GM10248 (cell line): ENCODE measurements around the gene INS.

Source experiments
- CTCF ChIA-PET: fragments of 300-600 bp; sonication (Branson Sonifier 250); formaldehyde crosslinking; extraction: SDS; loops from one replicate; lab custom pipeline; 2021; ENCODE audit warnings: antibody characterized with exemption; lab: Yijun Ruan, JAX
- POLR2A ChIA-PET: fragments of 350-650 bp; sonication (Branson Sonifier 250); formaldehyde crosslinking; extraction: SDS; loops from one replicate; lab custom pipeline; 2020; ENCODE audit warnings: antibody characterized with exemption; lab: Yijun Ruan, JAX
- DNase-seq: peaks from one replicate; pipeline ENCODE4 v3.0.0; 2012; ENCODE audit errors: extremely low spot score
- TF ChIP-seq, protein P1 (sequence below): IDR thresholded peaks from 2 replicates; pipeline ENCODE4 v1.5.1; 2012; ENCODE audit warnings: mild to moderate bottlenecking, low read depth; ENCODE audit errors: extremely low read depth, missing control alignments, control extremely low read depth

The INS gene

GRCh38 chr11:2154195-2154585 is 6.8 kb downstream of the INS start:
- no peak for DNase-seq

GRCh38 chr11:2153581-2154194 is 7.3 kb downstream of the INS start:
- no peak for DNase-seq
- ChIA-PET POLR2A (no interaction called here), CTCF (interaction anchor here (0.9 to 17.4 kb wide), 15 partner anchors 9 to 499 kb away, joined by 3 to 561 read pairs (median 18); partner anchors contain the start of gene SYT8)
- TF ChIP-seq, protein P1, sequence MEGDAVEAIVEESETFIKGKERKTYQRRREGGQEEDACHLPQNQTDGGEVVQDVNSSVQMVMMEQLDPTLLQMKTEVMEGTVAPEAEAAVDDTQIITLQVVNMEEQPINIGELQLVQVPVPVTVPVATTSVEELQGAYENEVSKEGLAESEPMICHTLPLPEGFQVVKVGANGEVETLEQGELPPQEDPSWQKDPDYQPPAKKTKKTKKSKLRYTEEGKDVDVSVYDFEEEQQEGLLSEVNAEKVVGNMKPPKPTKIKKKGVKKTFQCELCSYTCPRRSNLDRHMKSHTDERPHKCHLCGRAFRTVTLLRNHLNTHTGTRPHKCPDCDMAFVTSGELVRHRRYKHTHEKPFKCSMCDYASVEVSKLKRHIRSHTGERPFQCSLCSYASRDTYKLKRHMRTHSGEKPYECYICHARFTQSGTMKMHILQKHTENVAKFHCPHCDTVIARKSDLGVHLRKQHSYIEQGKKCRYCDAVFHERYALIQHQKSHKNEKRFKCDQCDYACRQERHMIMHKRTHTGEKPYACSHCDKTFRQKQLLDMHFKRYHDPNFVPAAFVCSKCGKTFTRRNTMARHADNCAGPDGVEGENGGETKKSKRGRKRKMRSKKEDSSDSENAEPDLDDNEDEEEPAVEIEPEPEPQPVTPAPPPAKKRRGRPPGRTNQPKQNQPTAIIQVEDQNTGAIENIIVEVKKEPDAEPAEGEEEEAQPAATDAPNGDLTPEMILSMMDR: no peak

More at GRCh38 chr11:2154195-2154585, 6.8 kb downstream of the INS start:
- ChIA-PET CTCF (interaction anchor here (0.9 to 17.4 kb wide), 9 partner anchors 19 to 500 kb away, joined by 3 to 561 read pairs (median 41); no protein-coding TSS in a partner anchor), POLR2A (no interaction called here)
- TF ChIP-seq, protein P1: no peak

DNA sequence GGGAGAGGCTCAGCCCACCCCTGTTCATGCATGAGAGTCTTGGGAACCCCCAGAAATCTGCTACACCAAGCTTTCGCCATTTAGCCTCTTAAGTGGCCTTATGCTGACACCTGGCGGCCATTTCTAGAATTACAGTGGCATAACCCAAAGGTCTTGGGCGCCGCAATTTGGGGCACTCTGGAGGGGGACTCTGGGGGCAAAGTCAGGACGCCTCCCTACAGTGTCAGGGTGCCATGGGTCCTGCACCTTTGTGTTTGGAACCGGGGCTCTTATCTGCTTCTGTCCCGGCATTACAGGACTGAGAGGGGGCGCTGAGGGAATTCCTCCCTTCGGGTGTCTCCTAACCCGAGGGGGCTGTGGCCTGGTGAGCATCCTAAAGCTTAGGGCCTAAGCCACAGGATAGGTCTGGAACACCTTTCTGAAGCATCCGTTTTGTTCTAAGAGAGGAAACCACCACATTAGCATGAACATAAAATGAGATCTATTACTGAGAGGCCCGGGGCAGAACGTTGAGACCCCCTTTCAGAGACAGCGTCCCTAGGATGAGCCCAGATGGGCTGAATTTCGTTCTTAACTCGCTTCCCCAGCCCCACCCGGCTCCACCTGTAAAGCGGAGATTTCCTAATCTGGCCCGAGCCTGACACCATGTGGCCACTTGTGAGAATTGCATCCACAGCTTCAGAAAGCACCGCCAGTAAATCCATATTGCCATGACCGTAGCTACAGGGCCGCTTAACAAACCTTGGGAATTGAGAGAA is 9.3 kb downstream of the INS start:
- DNase-seq: peak; percentile 84
- TF ChIP-seq, protein P1: peak; percentile 88
- ChIA-PET POLR2A (interaction anchor here (0.5 to 0.6 kb wide), 2 partner anchors 114 to 1536 kb away, joined by 3 to 5 read pairs; partner anchors contain the start of gene IRF7), CTCF (interaction anchor here (0.6 to 17.4 kb wide), 79 partner anchors 8 to 1264 kb away, joined by 3 to 561 read pairs (median 4); partner anchors contain the start of genes INS, KRTAP5-6, SYT8 and TNNI2)

- CTCF ChIA-PET: interaction anchor here (0.8 to 17.4 kb wide), 50 partner anchors 8 to 515 kb away, joined by 3 to 561 read pairs (median 5); partner anchors contain the start of genes INS, KRTAP5-6, SYT8 and TNNI2
- TF ChIP-seq, protein P1: no peak
- POLR2A ChIA-PET: no interaction called here
- DNase-seq: no peak
These were observed 10.9 kb downstream of the INS start for GRCh38 chr11:2149864-2150847.

- POLR2A ChIA-PET: no interaction called here
- TF ChIP-seq, protein P1: no peak
- no peak for DNase-seq
- CTCF ChIA-PET: interaction anchor here (0.8 to 17.4 kb wide), 17 partner anchors 8 to 499 kb away, joined by 3 to 561 read pairs (median 19); partner anchors contain the start of genes INS, SYT8 and TNNI2
These were observed 11.5 kb downstream of the INS start for GRCh38 chr11:2149460-2149859.

DNA sequence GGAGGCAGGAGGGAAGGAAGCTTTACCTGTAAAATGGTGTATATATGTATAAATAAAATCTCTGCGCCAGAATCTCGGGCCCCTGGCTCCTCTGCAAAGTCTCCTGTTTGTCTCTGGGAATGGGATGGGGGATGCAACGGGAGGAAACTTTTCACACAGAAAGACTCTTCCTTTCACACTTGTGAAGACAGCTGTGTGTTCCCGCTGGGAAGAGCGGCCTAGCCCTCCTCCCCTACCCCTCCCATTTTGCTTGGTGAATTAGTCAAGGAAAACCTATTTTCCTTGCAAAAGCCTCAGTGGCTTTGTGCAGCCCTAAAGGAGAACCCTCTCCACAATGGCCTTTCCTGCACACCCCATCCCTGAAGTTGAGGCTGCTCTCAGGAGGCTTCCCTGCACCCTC is 12.4 kb downstream of the INS start:
- DNase-seq: no peak
- TF ChIP-seq, protein P1: no peak
- CTCF ChIA-PET: interaction anchor here (1.6 to 17.4 kb wide), 7 partner anchors 12 to 494 kb away, joined by 3 to 561 read pairs (median 72); partner anchors contain the start of genes INS and SYT8
- POLR2A ChIA-PET: no interaction called here
